T follicular helper cell (primary cell): ENCODE results near the gene DDR2.

ENCODE experiments used
- DNase-seq: peaks from one replicate; pipeline ENCODE4 v3.0.0-alpha.2; 2020; ENCODE audit warnings: low read depth

The DDR2 gene

GRCh38 chr1:162835157-162835899, 203.1 kb downstream of the DDR2 start:
- no peak for DNase-seq
